Epithelial cell of esophagus (primary cell): ENCODE results near the gene MKRN1.

Source experiments
- DNase-seq: peaks from one replicate; pipeline ENCODE4 v3.0.0; 2010; ENCODE audit warnings: low read depth
- H3K4me3 ChIP-seq: 2 replicates; pipeline ENCODE4 v1.5.1; 2011; ENCODE audit warnings: mild to moderate bottlenecking, low read length, control low read depth
- TF ChIP-seq, protein P1 (sequence below): IDR thresholded peaks from 2 replicates; pipeline ENCODE4 v1.5.1; 2011; ENCODE audit warnings: low read depth, mild to moderate bottlenecking, low read length, control low read depth, inconsistent platforms; ENCODE audit not compliant: insufficient read depth; ENCODE audit errors: missing control alignments

MKRN1 gene

GRCh38 chr7:140497241-140497769 is 18.0 kb upstream of the MKRN1 start:
- no peak overlapping the region for H3K4me3 ChIP-seq
- no peak for DNase-seq
- TF ChIP-seq, protein P1, sequence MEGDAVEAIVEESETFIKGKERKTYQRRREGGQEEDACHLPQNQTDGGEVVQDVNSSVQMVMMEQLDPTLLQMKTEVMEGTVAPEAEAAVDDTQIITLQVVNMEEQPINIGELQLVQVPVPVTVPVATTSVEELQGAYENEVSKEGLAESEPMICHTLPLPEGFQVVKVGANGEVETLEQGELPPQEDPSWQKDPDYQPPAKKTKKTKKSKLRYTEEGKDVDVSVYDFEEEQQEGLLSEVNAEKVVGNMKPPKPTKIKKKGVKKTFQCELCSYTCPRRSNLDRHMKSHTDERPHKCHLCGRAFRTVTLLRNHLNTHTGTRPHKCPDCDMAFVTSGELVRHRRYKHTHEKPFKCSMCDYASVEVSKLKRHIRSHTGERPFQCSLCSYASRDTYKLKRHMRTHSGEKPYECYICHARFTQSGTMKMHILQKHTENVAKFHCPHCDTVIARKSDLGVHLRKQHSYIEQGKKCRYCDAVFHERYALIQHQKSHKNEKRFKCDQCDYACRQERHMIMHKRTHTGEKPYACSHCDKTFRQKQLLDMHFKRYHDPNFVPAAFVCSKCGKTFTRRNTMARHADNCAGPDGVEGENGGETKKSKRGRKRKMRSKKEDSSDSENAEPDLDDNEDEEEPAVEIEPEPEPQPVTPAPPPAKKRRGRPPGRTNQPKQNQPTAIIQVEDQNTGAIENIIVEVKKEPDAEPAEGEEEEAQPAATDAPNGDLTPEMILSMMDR: no peak

DNA sequence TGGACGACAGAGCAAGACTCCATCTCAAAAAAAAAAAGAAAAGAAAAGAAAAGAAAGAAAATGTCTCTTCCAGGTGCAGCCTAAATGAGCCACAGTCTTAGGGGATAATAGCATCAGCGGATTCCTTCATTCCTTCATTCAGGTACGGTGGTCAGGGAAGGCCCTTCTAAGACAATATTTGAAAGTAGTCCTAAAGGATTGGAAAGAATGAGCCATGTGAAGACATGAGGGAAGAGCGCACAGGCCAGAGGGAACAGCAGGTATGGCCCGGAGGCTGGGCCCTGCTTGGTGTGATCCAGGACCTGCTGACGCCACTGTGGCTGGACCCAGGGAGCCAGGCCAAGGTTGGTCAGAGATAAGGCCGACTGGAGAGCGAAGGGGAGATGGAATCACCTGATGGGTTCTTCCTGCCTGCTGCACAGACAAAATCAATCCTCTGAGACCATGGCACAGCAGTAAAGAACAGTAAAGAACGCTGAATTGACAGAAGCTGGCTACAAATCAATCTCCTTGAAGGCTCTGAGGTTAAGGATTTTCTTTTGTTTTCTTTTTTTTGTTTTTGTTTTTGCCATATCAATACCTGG is 16.3 kb upstream of the MKRN1 start:
- TF ChIP-seq, protein P1: no peak
- H3K4me3 ChIP-seq: no peak overlapping the region
- no peak for DNase-seq

- TF ChIP-seq, protein P1: no peak
- DNase-seq: no peak
- no peak overlapping the region for H3K4me3 ChIP-seq
Observed at GRCh38 chr7:140494867-140495266, 15.6 kb upstream of the MKRN1 start.

DNA sequence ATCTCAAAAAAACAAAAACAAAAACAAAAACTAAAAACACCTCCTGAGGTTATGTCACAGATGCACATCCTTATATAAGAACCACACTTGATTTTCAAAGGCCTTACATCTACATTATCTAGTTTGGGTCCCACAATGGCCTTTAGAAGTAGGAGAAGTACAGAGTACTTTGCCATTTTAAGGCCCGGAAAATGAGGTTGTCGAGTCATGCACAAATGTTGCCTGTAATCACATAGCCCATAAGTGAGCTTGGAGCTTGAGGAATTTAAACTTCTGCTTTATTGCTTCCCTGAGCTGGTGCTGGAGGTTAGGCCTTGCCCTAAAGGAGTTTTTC is 9.7 kb upstream of the MKRN1 start:
- DNase-seq: no peak
- H3K4me3 ChIP-seq: no peak overlapping the region
- TF ChIP-seq, protein P1: no peak

GRCh38 chr7:140485500-140486265 is 6.4 kb upstream of the MKRN1 start:
- TF ChIP-seq, protein P1: no peak
- no peak overlapping the region for H3K4me3 ChIP-seq
- peak; percentile 70 for DNase-seq

GRCh38 chr7:140484951-140485499 is 5.7 kb upstream of the MKRN1 start:
- H3K4me3 ChIP-seq: no peak overlapping the region
- peak; percentile 19 for DNase-seq
- TF ChIP-seq, protein P1: no peak
